AG04449 (cell line): ENCODE data around the gene DERL2.
A peak's percentile ranks its signal among the peaks of the same experiment; 100 is the strongest.

Source experiments
- CTCF ChIA-PET: fragments of 350-600 bp; formaldehyde crosslinking; extraction: SDS; loops from one replicate; lab custom pipeline; 2021; ENCODE audit warnings: antibody characterized with exemption; lab: Yijun Ruan, JAX
- POLR2A ChIA-PET: fragments of 400-600, 350-600 bp; formaldehyde crosslinking; extraction: SDS; loops from one replicate; lab custom pipeline; 2020; ENCODE audit warnings: antibody characterized with exemption, inconsistent platforms; lab: Yijun Ruan, JAX
- DNase-seq: peaks from one replicate; pipeline ENCODE4 v3.0.0-alpha.2; 2010; ENCODE audit warnings: low read depth, low spot score
- H3K4me3 ChIP-seq: 2 replicates; pipeline ENCODE4 v1.5.1; 2011; ENCODE audit warnings: low read depth, mild to moderate bottlenecking, control low read depth, low read length
- TF ChIP-seq, protein P1 (sequence below): IDR thresholded peaks from one replicate; pipeline ENCODE4 v1.5.1; 2011; ENCODE audit warnings: mild to moderate bottlenecking, moderate library complexity, low read length, control low read depth, inconsistent platforms; ENCODE audit not compliant: insufficient read depth; ENCODE audit errors: missing control alignments

DERL2 gene

GRCh38 chr17:5467416-5467815, 18.6 kb downstream of the DERL2 start:
- CTCF ChIA-PET: interaction anchor here (13.4 kb wide), 1 partner anchor 28 kb away, joined by 126 read pairs; the partner anchor contains the start of gene C1QBP
- peak overlapping the region; percentile 90 for H3K4me3 ChIP-seq
- DNase-seq: no peak
- POLR2A ChIA-PET: no interaction called here
- TF ChIP-seq, protein P1, sequence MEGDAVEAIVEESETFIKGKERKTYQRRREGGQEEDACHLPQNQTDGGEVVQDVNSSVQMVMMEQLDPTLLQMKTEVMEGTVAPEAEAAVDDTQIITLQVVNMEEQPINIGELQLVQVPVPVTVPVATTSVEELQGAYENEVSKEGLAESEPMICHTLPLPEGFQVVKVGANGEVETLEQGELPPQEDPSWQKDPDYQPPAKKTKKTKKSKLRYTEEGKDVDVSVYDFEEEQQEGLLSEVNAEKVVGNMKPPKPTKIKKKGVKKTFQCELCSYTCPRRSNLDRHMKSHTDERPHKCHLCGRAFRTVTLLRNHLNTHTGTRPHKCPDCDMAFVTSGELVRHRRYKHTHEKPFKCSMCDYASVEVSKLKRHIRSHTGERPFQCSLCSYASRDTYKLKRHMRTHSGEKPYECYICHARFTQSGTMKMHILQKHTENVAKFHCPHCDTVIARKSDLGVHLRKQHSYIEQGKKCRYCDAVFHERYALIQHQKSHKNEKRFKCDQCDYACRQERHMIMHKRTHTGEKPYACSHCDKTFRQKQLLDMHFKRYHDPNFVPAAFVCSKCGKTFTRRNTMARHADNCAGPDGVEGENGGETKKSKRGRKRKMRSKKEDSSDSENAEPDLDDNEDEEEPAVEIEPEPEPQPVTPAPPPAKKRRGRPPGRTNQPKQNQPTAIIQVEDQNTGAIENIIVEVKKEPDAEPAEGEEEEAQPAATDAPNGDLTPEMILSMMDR: no peak

- CTCF ChIA-PET: interaction anchor here (13.4 kb wide), 1 partner anchor 27 kb away, joined by 126 read pairs; the partner anchor contains the start of gene C1QBP
- H3K4me3 ChIP-seq: no peak overlapping the region
- TF ChIP-seq, protein P1: no peak
- DNase-seq: no peak
- POLR2A ChIA-PET: no interaction called here
These were observed 19.7 kb downstream of the DERL2 start for GRCh38 chr17:5466295-5466694.

DNA sequence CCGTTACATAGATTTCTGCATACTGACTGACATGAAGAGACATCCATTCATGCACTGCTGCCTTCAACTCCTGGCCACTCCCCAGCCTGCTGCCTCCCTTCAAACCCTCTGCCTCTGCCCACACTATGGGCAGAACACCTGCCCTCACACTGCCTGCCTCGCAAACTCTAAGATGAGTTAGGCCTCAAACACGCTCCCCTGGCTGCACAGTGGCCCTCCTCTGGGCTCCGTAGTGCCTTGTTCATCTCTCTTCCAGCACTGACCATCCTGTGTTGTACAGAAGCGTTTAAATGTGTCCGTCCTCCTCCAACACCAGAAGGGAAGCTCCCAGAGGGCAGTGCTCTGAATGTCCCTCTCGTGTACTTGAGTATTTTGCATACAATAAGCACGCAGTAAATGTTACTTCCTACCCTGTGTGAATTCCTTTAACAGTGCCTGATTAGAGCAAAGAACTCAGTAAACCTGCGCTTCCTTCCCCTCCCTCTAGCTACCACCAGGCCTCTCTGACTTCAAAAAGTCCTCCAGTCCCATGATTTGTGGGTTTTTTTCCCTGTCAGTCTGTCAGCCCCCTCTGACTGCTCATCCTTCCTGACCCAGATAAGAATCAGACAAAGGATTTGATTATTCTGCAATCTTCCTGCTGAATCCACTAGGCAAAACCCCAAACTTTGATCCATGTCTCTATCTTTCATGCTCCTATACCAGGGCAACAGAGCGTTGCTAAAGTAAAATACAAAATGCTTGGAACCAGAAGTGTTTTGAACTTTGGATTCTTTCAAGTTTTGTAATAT, 21.1 kb downstream of the DERL2 start:
- POLR2A ChIA-PET: interaction anchor here (0.6 kb wide), 1 partner anchor 77 kb away, joined by 3 read pairs; no protein-coding TSS in a partner anchor
- TF ChIP-seq, protein P1: no peak
- CTCF ChIA-PET: interaction anchor here (13.4 kb wide), 1 partner anchor 26 kb away, joined by 126 read pairs; the partner anchor contains the start of gene C1QBP
- no peak overlapping the region for H3K4me3 ChIP-seq
- no peak for DNase-seq

DNA sequence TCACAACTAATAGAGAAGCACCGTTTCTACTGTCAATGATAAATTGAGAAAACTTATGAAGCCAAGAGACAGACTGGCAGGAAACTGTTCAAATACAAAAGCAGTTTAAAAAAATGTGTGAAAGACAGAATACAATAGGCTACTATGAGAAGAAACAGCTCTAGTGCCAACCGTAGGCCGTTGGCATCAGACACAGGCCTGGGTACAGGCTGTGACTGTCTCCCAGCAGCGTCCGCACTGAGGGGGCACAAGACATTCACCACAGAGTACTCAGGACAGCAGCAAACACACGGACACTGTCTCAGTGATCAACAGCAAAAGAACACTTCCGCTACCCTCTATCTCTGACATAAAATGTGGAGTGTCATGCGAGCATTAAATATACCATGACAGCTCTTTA, 39.2 kb downstream of the DERL2 start:
- CTCF ChIA-PET: interaction anchor here (0.8 to 8.3 kb wide), 2 partner anchors 7 to 14 kb away, joined by 3 to 90 read pairs; partner anchors contain the start of gene C1QBP
- TF ChIP-seq, protein P1: no peak
- no peak overlapping the region for H3K4me3 ChIP-seq
- no peak for DNase-seq
- POLR2A ChIA-PET: no interaction called here

DNA sequence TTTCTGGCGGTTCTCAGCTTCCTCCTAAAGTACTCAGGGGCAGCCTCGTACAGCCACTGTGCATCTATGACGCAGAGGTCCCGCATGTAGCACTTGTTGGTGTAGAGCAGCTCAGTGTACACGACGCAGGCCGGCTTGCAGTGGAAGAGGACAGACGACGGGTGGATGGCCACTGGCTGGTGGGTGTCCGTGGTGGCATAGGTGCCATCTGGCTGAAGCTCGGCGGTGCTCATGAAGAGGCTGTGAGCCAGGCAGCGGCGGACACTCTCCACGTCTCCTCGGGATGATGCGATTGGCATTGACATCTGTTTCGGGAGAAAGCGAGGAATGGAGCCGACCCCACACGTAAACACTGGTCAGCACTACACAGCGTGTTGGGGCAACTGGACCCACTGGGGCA, 41.8 kb downstream of the DERL2 start:
- CTCF ChIA-PET: interaction anchor here (0.9 to 9.7 kb wide), 2 partner anchors 17 to 206 kb away, joined by 4 to 162 read pairs; no protein-coding TSS in a partner anchor
- no peak for DNase-seq
- no peak overlapping the region for H3K4me3 ChIP-seq
- POLR2A ChIA-PET: no interaction called here
- TF ChIP-seq, protein P1: no peak

DNA sequence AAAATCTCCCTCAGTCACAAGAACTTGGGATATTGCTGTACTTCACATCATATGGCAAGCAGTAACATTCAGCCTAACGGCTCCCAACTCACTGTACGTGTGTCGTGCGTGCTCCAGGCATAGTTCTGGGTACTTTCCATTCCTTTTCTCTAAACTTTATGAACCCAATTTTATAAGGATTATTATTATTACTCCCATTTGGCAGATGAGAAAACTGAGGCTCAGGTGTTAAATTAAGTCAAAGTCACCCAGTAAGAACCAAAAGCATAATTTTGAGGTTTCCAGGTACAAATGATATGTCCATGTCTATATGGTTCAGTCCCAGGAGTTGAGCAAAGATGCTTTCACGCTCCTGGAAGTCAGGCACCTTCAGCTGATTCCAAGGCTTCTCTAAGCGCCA, 42.2 kb downstream of the DERL2 start:
- ChIA-PET POLR2A (no interaction called here), CTCF (interaction anchor here (8.3 to 9.7 kb wide), 2 partner anchors 17 to 196 kb away, joined by 126 to 162 read pairs; no protein-coding TSS in a partner anchor)
- DNase-seq: no peak
- TF ChIP-seq, protein P1: no peak
- no peak overlapping the region for H3K4me3 ChIP-seq
